Prostate gland (tissue), 2 donors: ENCODE results near the gene FCN1. TPM values are rescaled to one million over a fixed set of nuclear protein-coding genes. Genes with fewer than 3 reads are reported as not detected.

Experiments
- DNase-seq: peaks from one replicate; pipeline ENCODE4 v3.0.0-alpha.2; 2019; ENCODE audit warnings: low spot score
- H3K27ac ChIP-seq, 2 donors: fragments of 200-600 bp; sonication (generic); 2 replicates each; pipeline ENCODE4 v1.5.1; 2017 to 2019
- H3K27me3 ChIP-seq: fragments of 200-600 bp; sonication (generic); replicated peaks from 2 replicates; pipeline ENCODE4 v1.5.1; 2019; ENCODE audit not compliant: insufficient read depth
- H3K36me3 ChIP-seq, 2 donors: fragments of 200-600 bp; sonication (generic); 1 replicate in 1 of 2; 2 replicates in 1 of 2; pipeline versions ENCODE4 v1.5.1 to v1.8.1; 2017 to 2019
- H3K4me1 ChIP-seq: fragments of 200-600 bp; sonication (generic); replicated peaks from 2 replicates; pipeline ENCODE4 v1.5.1; 2019
- H3K4me3 ChIP-seq, 2 donors: fragments of 200-600 bp; sonication (generic); 2 replicates each; pipeline ENCODE4 v1.5.1; 2017 to 2019
- H3K9me3 ChIP-seq: fragments of 200-600 bp; sonication (generic); 2 replicates; pipeline ENCODE4 v1.5.1; 2017
- POLR2A ChIP-seq: fragments of 450-650 bp; IDR thresholded peaks from one replicate; pipeline ENCODE4 v1.6.1; 2016; ENCODE audit warnings: antibody characterized with exemption, mild to moderate bottlenecking
- POLR2AphosphoS5 ChIP-seq: sonication (generic); formaldehyde crosslinking; IDR thresholded peaks from one replicate; pipeline ENCODE4 v1.6.1; 2017; ENCODE audit warnings: antibody characterized with exemption
- WGBS: methylation state at CpG from one replicate; pipeline ENCODE4 v1.1.5; 2018; 5-methylcytosine and 5-hydroxymethylcytosine counted together
- intact Hi-C: fragments of 100-400 bp; cut with DNase I; formaldehyde crosslinking; loops from one replicate; pipeline ENCODE4 v1.14.2; 2022
- total RNA-seq, 2 donors: library from RNA; depleted of rRNA; stranded (reverse); fragments of >200 nt; gene quantifications; one replicate each; pipeline ENCODE4 v1.1.0, GENCODE V29; 2016
- TF ChIP-seq, protein P1 (sequence below), 4 experiments: fragments of 200-600 bp in 2 of 4; fragments of 450-650 bp in 2 of 4; sonication (generic) in 2 of 4; IDR thresholded peaks; 1 replicate in 3 of 4; 2 replicates in 1 of 4; pipeline ENCODE4 v1.5.1; 2016 to 2019; ENCODE audit warnings: antibody characterized with exemption in 4 of 4, mild to moderate bottlenecking in 2 of 4, moderate library complexity in 2 of 4

The FCN1 gene
- total RNA-seq, 2 donors from 2014 or later, result 0.23 to 0.34 TPM

GRCh38 chr9:134875371-134875770 is 42.3 kb downstream of the FCN1 start:
- intact Hi-C loops, result no loop called here
- no peaks in the 10 kb centered on the region for H3K4me1 ChIP-seq
- WGBS, result 83% methylated on average over 1 of the region's 1 CpG

GRCh38 chr9:134872482-134873231 is 45.1 kb downstream of the FCN1 start:
- Histone ChIP-seq H3K4me3 (no peak overlapping the region), H3K4me1 (no peaks in the 10 kb centered on the region), H3K27me3 (no peaks in the 10 kb centered on the region), H3K27ac (no peak overlapping the region), H3K36me3 (no peaks in the 10 kb centered on the region), H3K9me3 (no peaks in the 10 kb centered on the region)
- no peak for DNase-seq
- TF ChIP-seq POLR2AphosphoS5 (no peak), POLR2A (no peak)
- TF ChIP-seq, protein P1, sequence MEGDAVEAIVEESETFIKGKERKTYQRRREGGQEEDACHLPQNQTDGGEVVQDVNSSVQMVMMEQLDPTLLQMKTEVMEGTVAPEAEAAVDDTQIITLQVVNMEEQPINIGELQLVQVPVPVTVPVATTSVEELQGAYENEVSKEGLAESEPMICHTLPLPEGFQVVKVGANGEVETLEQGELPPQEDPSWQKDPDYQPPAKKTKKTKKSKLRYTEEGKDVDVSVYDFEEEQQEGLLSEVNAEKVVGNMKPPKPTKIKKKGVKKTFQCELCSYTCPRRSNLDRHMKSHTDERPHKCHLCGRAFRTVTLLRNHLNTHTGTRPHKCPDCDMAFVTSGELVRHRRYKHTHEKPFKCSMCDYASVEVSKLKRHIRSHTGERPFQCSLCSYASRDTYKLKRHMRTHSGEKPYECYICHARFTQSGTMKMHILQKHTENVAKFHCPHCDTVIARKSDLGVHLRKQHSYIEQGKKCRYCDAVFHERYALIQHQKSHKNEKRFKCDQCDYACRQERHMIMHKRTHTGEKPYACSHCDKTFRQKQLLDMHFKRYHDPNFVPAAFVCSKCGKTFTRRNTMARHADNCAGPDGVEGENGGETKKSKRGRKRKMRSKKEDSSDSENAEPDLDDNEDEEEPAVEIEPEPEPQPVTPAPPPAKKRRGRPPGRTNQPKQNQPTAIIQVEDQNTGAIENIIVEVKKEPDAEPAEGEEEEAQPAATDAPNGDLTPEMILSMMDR (IDR thresholded peaks at IDR 0.05), result no peak
- intact Hi-C loops, result no loop called here
- WGBS, result 78% methylated on average over 24 of the region's 24 CpGs

More at GRCh38 chr9:134875371-134875770, 42.3 kb downstream of the FCN1 start:
- TF ChIP-seq POLR2A (no peak), POLR2AphosphoS5 (no peak)
- TF ChIP-seq, protein P1 (IDR thresholded peaks at IDR 0.05), result no peak
- Histone ChIP-seq H3K4me3 (no peak overlapping the region), H3K36me3 (no peaks in the 10 kb centered on the region), H3K9me3 (no peaks in the 10 kb centered on the region), H3K27me3 (no peaks in the 10 kb centered on the region), H3K27ac (no peak overlapping the region)
- DNase-seq, result no peak

GRCh38 chr9:134871697-134872340 is 45.9 kb downstream of the FCN1 start:
- no peak overlapping the region for H3K27ac ChIP-seq
- DNase-seq, result no peak
- no peaks in the 10 kb centered on the region for H3K27me3 ChIP-seq
- no peaks in the 10 kb centered on the region for H3K4me1 ChIP-seq
- no peak overlapping the region for H3K4me3 ChIP-seq
- no peaks in the 10 kb centered on the region for H3K36me3 ChIP-seq
- 49% methylated on average over 16 of the region's 16 CpGs for WGBS
- no peak for TF ChIP-seq POLR2A
- intact Hi-C loops, result no loop called here
- H3K9me3 ChIP-seq, result no peaks in the 10 kb centered on the region

GRCh38 chr9:134870746-134871662 is 46.7 kb downstream of the FCN1 start:
- no peak overlapping the region for H3K27ac ChIP-seq
- H3K9me3 ChIP-seq, result no peaks in the 10 kb centered on the region
- TF ChIP-seq POLR2AphosphoS5, result no peak
- TF ChIP-seq, protein P1 (IDR thresholded peaks at IDR 0.05), result no peak
- 68% methylated on average over 30 of the region's 30 CpGs for WGBS
- H3K4me3 ChIP-seq, result no peak overlapping the region
- no peaks in the 10 kb centered on the region for H3K4me1 ChIP-seq
- no peaks in the 10 kb centered on the region for H3K27me3 ChIP-seq
- H3K36me3 ChIP-seq, result no peaks in the 10 kb centered on the region
- DNase-seq, result no peak
- intact Hi-C loops, result no loop called here

DNA sequence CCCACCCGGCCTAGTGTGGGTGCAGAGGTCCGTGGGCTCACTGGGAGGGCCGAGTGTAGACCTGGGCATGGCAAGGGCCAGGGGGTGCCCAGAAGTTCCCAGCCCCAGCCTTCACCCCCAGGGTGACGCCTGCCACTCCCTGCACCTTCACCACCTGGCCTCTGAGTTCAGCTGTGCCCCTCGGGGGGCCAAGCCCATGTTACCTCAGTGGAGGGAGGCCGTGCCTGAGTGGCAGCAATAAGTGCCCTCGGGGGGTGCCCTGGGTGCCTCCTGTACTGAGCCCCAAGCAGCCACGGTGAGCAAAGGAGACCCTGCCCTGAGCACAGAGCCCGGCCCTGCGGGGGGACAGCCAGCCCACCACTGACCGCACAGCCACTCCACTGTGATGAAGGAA is 47.4 kb downstream of the FCN1 start:
- DNase-seq, result no peak
- Histone ChIP-seq H3K4me1 (no peaks in the 10 kb centered on the region), H3K36me3 (no peaks in the 10 kb centered on the region), H3K27me3 (no peaks in the 10 kb centered on the region), H3K9me3 (no peaks in the 10 kb centered on the region), H3K4me3 (no peak overlapping the region), H3K27ac (no peak overlapping the region)
- intact Hi-C loops, result no loop called here
- 91% methylated on average over 10 of the region's 11 CpGs for WGBS
- TF ChIP-seq POLR2A, result no peak
- TF ChIP-seq POLR2AphosphoS5, result no peak
- TF ChIP-seq, protein P1 (IDR thresholded peaks at IDR 0.05), result no peak
